Measurements from ENCODE around the gene NEK6.
A peak's percentile ranks its signal among the peaks of the same experiment; 100 is the strongest.

The NEK6 gene

DNA sequence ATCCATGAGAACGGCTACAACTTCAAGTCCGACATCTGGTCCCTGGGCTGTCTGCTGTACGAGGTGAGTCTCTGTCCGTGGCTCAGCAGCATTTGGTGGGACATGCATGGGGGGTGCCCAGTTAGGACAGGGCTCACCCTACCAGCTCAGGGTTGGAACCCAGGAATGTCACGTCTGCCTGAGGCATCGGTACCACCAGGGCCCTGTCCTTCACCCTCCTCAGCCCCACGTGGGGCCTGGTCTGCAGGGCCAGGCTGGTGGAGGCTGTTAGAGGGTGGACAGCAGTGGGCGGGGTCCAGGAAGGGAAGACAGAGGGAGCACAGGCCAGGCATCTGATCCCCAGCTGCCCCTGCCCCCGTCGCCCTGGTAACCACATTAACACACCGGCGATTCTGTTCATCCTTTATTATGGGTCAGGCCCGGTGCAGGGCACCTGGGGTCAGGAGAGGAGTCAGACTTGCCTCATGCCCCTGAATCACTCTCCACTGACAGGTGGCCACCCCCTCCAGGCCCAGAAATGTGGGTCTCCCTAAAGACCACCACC lies 81.9 kb downstream of the NEK6 start:
- no peak overlapping the region for H3K4me3 ChIP-seq
- DNase-seq (ENCODE audit: low spot score): no peak
- TF ChIP-seq, protein P1, sequence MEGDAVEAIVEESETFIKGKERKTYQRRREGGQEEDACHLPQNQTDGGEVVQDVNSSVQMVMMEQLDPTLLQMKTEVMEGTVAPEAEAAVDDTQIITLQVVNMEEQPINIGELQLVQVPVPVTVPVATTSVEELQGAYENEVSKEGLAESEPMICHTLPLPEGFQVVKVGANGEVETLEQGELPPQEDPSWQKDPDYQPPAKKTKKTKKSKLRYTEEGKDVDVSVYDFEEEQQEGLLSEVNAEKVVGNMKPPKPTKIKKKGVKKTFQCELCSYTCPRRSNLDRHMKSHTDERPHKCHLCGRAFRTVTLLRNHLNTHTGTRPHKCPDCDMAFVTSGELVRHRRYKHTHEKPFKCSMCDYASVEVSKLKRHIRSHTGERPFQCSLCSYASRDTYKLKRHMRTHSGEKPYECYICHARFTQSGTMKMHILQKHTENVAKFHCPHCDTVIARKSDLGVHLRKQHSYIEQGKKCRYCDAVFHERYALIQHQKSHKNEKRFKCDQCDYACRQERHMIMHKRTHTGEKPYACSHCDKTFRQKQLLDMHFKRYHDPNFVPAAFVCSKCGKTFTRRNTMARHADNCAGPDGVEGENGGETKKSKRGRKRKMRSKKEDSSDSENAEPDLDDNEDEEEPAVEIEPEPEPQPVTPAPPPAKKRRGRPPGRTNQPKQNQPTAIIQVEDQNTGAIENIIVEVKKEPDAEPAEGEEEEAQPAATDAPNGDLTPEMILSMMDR (IDR thresholded peaks at IDR 0.05): no peak
- H3K27ac ChIP-seq: no peak overlapping the region

DNA sequence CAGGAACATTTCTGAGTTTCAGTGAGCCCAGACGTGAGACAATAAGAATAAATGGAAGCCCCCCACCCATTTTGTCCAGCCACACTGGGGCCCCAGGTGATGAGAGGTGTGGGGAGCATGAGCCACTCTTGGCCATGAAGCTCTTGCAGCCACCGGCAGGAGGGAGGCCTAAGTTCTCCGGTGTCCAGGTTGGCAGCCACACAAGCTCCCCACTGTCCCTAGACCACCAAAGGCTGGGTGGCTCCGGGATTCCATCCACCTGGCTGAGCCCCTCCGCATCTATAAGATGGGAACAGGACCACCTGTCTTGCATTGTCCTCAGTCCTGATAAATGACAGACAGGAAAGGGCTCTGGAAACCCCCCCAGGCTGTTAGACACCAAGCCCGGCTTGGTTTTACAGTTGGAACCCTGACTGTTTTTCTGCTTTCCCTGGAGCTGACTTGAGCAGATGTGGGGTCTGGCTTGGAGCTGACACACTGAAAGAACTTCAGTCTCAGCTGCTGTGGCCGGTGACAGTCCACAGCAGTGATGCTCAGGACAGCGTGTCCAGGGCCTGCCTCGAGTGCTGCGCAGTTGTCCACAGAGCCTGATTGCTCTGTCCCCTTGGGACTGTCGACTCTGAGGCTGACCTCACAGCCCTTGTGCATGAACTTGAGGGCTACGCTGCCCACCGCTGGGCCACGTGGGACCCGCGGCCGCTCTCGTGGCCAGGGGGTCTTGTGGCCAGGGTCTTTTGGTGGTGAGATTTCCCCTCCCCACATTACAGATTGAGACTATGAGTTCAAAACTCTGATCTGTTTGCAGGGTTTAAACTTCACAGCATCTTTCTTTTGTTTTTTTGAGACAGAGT lies 82.7 kb downstream of the NEK6 start:
- TF ChIP-seq, protein P1 (IDR thresholded peaks at IDR 0.05): no peak
- H3K4me3 ChIP-seq: no peak overlapping the region
- no peak overlapping the region for H3K27ac ChIP-seq
- no peak for DNase-seq (ENCODE audit: low spot score)

DNA sequence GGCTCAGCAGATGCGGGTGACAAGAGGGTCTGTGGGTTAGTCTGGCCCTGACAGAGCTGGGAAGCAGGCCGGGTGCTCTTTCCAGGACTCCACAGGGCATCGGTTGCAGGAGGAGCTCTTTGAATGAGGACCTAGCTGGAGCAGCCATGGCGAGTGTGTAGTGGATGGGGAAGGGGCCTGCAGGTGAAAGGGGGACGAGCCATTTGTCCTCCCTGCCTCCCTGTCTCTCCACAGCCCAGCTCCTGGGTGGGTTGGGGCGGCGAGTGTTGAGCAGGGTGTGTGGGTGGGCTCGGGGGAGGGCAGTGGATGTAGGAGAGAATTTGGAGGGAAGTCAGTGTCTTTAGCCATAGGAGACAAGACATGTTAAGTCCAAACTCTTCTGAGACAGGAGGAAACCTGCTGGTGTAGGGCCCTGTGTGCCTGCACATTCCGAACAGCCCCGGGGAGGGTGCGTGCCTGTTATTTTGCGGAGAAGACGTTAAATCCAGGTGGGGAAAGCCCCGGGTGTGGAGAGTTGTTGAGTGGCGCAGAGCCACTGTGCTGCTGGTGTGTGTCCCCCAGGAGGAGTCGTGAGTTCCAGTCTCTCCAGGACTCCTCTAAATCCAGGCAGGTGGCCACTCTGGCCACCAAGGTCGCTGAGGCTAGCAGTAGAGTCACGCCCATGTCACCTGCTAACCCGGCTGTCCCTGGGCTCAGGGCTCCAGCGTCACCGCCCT lies 83.9 kb downstream of the NEK6 start:
- no peak for DNase-seq (ENCODE audit: low spot score)
- Histone ChIP-seq H3K27ac (no peak overlapping the region), H3K4me3 (no peak overlapping the region)
- TF ChIP-seq, protein P1 (IDR thresholded peaks at IDR 0.05): no peak

DNA sequence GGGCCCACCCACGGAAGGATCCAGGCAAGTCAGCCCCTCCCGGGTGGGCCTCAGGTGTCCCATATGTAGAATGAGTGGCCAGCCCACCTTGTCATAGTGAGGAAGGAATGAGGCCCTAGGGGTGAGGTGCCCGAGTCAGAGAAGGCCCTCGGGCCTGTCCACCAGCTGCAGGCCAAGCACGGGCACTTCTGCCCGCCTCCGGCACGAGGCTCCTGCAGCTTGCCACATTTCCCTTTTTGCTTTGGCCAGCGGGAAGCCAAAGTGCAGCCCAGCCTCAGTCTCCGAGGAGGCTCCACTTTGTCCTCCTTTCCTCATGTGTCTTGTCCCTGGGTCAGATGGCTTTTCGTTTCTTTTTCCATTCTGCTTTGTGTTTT lies 84.6 kb downstream of the NEK6 start:
- DNase-seq (ENCODE audit: low spot score): no peak
- H3K27ac ChIP-seq: peak overlapping the region; percentile 62 to 84
- TF ChIP-seq, protein P1 (IDR thresholded peaks at IDR 0.05): no peak
- H3K4me3 ChIP-seq: no peak overlapping the region

DNA sequence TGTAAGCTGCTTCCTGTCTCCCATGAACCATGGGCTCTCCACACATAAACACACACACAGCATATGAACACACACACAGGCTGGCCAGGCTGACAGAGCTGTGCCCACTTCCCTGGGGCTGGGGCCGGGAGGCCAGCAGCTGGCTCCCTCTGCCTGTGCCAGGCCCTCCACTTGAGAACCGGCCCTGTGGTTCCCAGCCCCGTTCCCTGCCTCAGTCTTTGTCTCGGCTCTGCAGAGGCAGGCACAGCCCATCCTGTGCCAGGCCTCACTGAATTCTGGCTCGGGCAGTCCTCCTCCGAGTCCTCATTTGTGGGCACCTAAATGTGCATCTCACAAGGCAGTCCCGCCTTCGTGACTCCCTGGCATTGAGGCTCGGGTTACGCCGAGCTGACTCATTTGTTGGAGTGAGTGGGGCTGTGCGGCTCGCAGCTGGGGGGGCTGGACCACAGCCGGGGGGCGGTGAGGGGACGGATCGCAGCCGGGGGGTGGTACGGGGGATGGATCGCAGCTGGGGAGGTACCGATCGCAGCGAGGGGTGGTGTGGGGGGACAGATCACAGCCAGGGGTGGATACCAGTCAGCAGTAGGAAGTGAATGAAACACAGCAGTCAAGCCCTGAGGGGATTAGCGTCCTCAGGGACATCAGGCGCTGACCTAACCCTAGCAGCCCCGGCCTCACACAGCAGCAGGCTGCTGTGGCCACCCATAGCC lies 85.2 kb downstream of the NEK6 start:
- peak; percentile 86 for DNase-seq (ENCODE audit: low spot score)
- peak overlapping the region; percentile 60 for H3K4me3 ChIP-seq

DNA sequence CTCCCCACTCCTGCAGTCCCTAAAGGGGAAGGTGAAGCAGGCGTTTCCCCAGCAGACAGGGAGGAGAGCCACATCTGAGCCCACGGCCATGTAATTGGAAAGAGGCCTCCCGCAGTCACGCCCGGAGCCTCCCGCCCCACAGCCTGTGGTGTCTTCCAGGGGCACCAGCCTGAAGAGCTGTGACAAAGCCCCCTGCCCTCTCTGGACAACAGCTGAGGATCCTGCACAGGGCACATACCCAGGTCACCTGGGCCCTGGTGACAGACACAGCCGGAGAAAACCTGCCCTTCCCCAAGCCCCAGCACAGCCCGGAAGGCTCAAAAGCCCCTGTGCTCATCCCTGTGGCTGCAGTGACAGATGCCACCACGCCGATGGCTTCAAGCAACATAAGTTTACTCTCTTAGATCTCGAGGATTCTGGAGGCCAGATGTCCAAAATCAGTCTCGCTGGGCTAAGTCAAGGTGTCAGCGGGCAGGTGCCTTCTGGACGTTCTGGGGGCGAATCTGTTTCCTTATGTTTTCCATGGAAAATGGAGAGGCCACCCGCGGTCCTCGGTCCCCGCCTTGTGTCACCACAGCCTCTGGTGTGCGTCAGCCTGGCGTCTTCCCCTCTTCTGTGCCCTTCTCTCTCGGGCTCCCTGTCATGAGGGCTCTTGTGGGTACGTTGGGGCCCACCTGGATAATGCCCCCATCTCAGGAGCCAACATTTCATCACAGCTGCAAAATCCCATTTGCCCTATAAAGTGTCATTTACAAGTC lies 86.0 kb downstream of the NEK6 start:
- Histone ChIP-seq H3K4me3 (peak overlapping the region; percentile 60), H3K27ac (peak overlapping the region; percentile 62 to 84)
- DNase-seq (ENCODE audit: low spot score): no peak
- TF ChIP-seq, protein P1 (IDR thresholded peaks at IDR 0.05): no peak

More for the DNA sequence above, 85.2 kb downstream of the NEK6 start:
- TF ChIP-seq, protein P1 (IDR thresholded peaks at IDR 0.05): no peak
- peak overlapping the region; percentile 62 to 84 for H3K27ac ChIP-seq

Measured in coronary artery (tissue), 2 donors.